ENCODE data around the gene SHROOM1.

Gene SHROOM1

GRCh38 chr5:132853323-132853722 lies 22.9 kb upstream of the SHROOM1 start:
- no peak for DNase-seq

DNA sequence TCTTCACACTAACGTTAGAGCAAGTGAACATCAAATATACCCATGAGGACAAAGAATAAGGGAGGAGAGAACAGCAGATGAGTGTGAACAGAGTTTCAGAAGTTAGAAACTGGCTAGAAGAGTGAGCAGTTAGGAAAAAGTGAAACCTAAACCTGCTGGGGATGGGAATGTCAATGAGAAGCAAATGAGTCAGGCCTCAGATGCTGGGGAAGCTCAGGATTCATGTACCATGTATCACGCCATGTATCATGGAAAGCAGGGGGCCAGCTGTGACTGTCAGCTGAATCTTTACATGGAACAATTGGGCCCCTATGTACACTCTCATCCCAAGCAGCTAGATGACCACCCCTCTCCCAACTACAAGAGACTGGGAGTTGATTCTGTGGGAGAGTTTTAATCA lies 19.6 kb upstream of the SHROOM1 start:
- no peak for DNase-seq

- DNase-seq, result no peak
Measured at GRCh38 chr5:132849347-132849746, 18.9 kb upstream of the SHROOM1 start.

GRCh38 chr5:132848270-132848669 lies 17.8 kb upstream of the SHROOM1 start:
- no peak for DNase-seq

GRCh38 chr5:132841305-132841704 lies 10.9 kb upstream of the SHROOM1 start:
- no peak for DNase-seq

DNA sequence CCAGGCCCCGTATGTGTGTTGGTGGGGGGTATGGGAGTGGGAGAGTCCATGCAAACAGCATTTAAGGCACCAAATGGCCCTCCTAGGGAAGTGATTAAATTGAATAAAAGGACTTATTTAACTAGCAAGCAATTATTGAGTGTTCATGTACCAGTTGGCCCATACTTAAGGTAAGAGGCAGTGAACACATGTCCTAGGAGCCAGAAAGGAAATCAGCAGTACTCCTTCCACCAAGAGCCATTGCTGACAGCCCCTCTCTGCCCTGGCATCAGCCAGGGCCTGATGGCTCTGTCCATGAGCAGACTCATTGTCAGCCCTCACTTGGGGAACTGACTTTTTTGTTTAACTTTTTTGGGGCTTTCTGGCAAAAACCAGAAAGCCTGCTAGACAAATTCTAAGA lies 10.4 kb upstream of the SHROOM1 start:
- DNase-seq, result no peak

DNA sequence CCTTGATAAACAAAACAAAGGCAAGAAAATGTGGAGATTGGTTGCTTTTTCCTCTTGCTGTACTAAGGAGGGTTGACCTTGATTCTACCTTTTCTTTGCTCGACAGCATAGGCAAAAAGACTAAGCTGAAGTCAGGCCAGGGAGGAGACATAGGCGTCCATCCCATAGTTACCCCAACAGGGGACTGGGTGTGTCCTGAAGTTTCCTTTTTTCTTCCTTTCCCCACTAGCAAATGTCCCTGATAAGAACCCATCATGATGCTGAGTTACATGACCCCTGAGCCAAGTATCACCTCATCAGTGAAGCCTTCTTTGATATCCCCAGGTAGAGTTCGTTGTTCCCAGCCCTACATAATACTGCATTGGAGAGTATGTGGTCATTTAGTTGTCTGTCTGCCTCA lies 9.9 kb upstream of the SHROOM1 start:
- DNase-seq, result no peak

DNA sequence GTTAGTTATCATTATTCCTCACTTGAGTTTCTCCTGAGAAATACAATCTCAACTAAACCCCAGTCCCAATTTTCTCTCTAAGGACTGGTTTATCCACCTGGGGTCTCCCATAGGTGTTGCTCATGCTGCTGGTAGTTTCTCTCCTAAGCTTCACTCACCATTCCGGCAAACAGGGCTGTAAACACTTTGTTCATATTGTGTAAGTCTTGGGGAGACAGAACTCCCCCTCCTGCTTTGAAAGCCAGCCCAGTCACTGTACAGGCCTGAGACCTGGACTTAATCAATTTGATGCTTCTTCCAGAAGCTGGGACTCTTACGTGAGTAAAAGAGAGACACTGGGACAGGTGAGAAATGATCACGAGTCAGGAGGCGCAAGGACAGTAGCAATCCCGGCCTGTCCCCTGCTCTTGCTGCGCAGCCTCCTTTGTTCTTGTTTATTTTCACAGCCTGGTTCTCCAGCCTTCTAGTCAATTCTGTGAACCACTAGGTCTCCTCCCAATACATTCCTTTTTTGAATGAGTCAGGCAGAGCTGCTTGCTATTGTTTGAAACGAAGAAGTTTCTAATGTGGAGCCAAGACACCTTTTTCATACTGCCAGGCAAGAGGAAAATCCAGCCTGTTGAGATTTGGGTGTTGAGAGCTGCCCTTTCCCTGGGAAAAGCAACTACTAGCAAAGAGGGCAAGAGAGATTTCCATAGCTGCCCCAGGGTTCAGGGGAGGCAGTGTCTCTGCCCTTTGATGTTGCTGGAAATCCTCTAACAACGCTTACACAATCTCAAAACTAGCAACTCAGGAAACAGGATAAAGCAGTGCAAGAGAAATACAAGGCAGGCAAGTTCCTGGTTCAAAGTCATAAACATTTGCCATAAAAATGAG lies 9.2 kb upstream of the SHROOM1 start:
- no peak for DNase-seq

DNA sequence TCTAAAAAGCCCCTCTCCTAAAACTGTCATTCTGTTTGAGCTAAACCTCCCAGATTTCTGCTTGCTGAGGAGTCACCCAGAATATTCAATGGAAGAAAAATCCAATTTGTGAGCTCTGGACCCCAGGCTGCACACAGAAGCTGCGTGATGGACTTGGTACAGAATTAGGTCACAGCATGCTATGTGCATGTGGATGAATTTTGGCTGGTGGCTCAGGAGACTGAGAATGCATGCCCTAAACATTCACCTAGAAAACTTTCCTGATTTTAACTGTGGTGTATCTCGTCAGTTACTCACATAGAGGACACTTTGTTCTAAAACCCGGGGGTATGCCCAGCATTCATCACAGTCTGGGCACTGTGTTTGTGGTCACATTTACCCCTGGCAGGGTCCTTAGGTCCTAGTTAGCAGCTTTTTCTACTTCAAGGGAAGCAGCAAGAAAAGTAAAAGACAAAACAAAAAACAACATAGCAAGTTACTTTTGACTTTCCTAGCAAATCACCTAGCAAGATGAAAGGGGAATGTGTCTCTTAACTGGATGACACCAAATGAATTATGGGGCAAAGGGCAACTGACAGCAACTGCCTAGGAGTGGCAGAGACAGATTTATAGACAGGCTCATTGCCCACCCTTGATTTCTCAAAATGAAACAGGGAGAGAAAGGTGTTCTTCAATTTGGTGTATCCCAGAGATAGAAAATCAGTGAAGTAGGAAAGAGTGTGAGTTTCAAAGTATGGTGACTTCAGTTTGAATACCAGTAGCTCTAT lies 8.3 kb upstream of the SHROOM1 start:
- no peak for DNase-seq

DNA sequence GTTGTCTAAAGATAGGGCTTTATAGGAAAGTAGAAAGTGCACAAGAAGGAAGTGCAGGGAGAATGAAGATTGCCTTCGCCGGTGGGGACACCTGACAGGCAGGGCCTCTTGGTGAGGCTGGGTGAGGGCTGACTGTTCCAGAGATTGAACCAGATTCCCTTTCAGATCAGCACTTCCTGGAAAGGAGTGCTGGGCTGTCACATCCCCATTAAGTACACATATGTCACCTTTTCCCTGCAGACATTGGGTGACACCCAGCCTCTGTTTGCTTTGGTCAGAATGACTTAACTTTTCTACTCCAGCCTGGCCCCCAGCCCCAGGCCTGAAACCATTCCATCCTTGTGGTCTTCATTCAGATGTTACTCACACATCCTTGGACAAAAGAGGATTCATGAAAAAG lies 7.4 kb upstream of the SHROOM1 start:
- DNase-seq, result no peak

GRCh38 chr5:132836852-132837251 lies 6.4 kb upstream of the SHROOM1 start:
- no peak for DNase-seq

DNA sequence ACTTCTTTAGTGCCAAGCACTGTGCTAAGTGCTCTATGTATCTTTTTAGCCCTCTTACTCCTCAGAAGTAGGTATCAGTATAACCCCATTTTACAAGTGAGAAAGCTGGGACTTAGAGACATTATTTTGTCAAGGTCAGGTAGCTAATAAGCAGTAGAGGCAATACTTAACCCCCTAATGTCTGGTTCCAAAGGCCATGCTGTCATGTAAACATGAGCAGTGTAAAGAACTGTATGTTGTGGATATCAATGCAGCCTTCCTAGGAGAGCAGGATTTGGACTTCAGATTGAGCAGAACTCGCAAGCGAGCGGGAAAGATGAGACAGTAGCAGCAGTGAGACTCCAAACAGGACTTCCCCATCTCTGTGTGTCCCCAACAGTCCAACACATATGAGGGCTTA lies 3.6 kb upstream of the SHROOM1 start:
- DNase-seq, result no peak

DNA sequence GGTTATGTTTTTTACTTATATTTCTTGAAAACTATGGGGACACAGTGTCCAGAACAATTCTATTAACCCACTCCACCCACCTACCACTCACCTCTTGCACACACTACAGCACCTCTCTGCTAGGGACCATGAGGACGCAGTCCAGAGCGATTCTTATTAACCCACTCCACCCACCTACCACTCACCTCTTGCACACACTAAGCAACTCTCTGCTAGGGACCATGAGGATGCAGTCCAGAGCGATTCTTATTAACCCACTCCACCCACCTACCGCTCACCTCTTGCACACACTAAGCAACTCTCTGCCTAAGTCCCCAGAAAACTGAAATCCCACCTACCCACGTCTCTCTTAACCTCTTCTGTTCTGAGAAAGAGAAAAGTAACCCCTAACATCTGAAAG lies 2.2 kb upstream of the SHROOM1 start:
- DNase-seq, result no peak

DNA sequence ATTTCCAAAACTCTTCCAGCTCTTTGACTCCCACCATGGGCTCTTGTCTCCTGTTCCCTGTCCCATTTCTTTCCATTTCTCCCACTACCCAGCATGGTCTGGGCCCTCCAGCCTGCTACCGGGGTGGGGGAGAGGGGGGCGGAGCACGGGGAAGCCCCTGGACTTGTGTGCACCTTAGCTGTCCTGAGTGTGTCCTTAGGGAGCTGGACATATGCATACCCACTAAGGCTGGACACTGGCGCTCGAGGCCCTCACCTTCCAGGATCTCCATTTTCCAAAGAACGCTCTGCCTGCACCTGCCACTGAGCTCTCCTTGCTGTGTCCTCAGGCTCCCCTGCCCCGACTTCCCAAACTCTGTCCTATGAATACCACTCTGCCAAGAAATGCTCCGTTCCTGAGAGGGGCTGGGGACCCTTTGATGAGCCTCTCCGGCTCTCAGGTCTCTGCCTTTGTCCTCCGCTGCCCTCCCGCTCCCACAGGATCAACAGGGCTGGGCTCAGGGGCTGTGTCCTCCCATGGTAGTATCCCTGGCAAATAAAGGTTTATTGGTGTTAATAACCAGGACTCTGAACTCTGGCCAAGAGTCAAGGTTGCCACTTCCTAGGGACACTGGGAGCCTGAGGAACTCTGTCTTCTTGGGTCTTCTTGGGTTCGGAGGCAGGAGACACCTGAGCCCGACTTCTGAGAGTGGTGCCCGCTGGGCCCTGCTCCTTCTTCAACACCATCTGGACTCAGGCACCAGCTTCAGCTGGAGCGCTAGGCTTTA lies 831 bp upstream of the SHROOM1 start:
- no peak for DNase-seq

DNA sequence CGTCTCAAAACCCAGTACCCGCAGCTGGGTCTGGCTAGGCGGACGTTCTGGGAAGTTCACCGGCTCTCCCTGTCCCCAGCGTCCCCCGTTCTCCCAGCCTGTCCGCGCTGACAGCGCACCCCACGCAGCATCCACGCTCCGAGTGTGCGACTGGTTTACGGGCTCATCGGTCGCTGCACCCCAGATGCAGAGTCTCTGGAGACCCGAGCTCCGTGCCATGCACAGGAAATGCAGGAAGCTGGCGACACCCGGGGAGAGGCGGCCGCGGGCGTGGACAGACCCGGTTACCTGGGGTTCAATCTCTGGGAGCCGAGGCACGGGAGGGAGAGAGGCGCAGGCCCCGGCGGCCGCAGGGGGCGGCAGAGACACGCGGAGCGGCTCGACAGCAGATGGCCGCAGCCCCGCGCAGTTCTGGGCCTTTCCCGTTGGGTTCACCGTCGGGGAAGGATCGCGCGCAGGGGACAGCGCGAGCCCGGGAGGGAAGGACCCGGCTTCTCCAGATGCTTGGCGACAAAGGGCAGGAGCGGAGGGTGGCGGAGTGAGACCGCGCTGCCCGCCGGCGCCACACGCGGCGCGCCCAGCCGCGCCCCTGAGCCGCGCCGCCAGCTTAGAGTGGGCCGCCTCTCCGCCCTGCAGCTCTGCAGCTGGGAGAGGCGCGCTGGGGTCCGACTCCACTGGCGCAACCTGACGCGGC lies 558 bp downstream of the SHROOM1 start:
- peak; percentile 44 for DNase-seq

- DNase-seq, result no peak
Measured at GRCh38 chr5:132828846-132829494, 1.5 kb downstream of the SHROOM1 start.

DNA sequence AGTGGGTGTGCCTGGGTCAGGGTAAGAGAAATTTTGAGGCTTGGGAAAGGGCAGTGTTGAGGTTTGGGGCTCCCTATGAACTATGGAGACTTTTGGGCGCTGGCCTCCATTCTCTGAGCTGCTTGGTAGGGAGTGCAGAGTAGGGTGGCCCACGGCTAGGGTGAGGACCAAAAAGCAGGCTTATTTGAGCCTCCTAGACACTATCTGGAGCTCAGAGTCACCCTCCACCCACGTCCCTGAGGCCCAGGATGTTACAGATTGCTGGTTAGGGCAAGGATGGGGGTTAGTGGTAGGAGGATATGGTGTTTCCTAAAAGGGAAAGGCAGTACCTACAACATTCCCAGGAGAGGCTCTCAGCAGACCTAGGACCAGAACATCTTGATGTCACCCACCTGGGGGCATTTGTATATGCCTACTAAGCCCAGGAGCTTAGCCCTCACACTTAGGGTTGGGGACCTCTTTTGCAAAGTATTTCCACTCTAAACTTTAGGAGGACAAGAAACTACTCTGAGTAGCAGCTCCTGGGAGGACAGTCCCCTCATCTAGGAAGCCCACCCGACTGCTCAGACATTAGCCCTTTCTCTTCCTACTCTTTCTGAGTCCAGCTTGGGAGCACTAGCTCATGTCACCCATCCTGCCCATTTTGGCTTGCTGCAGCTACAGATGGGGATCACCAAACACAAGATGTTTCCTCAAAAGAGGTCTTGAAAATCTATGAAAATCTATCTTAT lies 2.3 kb downstream of the SHROOM1 start:
- no peak for DNase-seq

DNA sequence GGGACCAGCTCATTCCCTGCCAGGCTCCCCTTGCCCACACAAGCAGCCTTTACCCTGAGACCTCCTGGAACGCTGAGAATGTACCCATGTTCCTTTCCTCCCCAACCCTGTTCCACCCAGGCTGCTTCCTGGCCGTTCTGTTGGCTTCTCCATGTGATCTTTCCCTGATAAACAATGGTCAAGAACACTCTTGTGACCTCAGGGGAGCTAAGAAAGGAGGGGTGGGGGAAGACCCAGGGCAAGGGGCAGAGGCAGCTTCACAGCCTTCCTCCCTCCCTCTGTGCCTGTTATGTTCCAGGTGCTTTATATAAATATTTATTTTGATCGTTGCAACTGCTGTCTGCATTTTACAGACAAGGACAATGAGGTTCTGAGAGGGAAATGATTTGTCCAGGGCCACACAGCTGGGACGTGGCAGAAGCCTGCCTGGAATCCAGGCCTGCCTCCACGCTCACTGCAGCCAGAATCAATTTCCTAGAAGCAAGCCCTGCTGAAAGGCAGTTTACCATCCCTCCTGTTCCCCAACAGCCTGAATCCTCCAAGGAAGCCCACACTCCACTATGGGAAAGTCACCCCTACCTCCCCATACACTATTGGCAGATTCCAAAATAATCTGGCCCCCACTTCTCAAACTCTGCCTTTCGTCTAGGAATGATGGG lies 3.9 kb downstream of the SHROOM1 start:
- DNase-seq, result no peak

- DNase-seq, result no peak
Measured at GRCh38 chr5:132825834-132826391, 4.5 kb downstream of the SHROOM1 start.

- no peak for DNase-seq
Measured at GRCh38 chr5:132825033-132825833, 5.2 kb downstream of the SHROOM1 start.

All from amniotic stem cell (primary cell).